HG03045 (cell line): ENCODE results near the gene SGCD.

Experiments used
- ATAC-seq: cut with Tn5 transposase; IDR thresholded peaks from one replicate; pipeline ENCODE4 v1.9.1; 2021; ENCODE audit warnings: mild to moderate bottlenecking, moderate library complexity; ENCODE audit not compliant: unreplicated experiment

SGCD gene

GRCh38 chr5:156755421-156756087 is 428.6 kb downstream of the SGCD start:
- no peak for ATAC-seq

GRCh38 chr5:156758011-156758791 is 431.2 kb downstream of the SGCD start:
- ATAC-seq, result no peak

GRCh38 chr5:156759156-156759555 is 432.2 kb downstream of the SGCD start:
- ATAC-seq, result no peak

GRCh38 chr5:156762771-156763170 is 435.8 kb downstream of the SGCD start:
- ATAC-seq, result no peak

GRCh38 chr5:156764176-156764971 is 437.4 kb downstream of the SGCD start:
- ATAC-seq, result no peak

- no peak for ATAC-seq
Measured at GRCh38 chr5:156774273-156774672, 447.3 kb downstream of the SGCD start.

GRCh38 chr5:156778139-156778706 is 451.3 kb downstream of the SGCD start:
- ATAC-seq, result no peak

GRCh38 chr5:156778752-156779151 is 451.8 kb downstream of the SGCD start:
- ATAC-seq, result no peak

GRCh38 chr5:156779436-156779835 is 452.5 kb downstream of the SGCD start:
- no peak for ATAC-seq

GRCh38 chr5:156783092-156783491 is 456.1 kb downstream of the SGCD start:
- no peak for ATAC-seq

GRCh38 chr5:156794687-156795086 is 467.7 kb downstream of the SGCD start:
- no peak for ATAC-seq

GRCh38 chr5:156798201-156798600 is 471.2 kb downstream of the SGCD start:
- ATAC-seq, result no peak

GRCh38 chr5:156799171-156799570 is 472.2 kb downstream of the SGCD start:
- ATAC-seq, result no peak

- no peak for ATAC-seq
Measured at GRCh38 chr5:156800929-156801328, 474.0 kb downstream of the SGCD start.

GRCh38 chr5:156802501-156802900 is 475.5 kb downstream of the SGCD start:
- ATAC-seq, result no peak

GRCh38 chr5:156803404-156803803 is 476.4 kb downstream of the SGCD start:
- no peak for ATAC-seq

- ATAC-seq, result no peak
Measured at GRCh38 chr5:156812959-156813358, 486.0 kb downstream of the SGCD start.

GRCh38 chr5:156815988-156816599 is 489.1 kb downstream of the SGCD start:
- ATAC-seq, result no peak
